RCC 7860 (cell line): ENCODE data around the gene CEACAM16.

Experiments used
- DNase-seq: peaks from one replicate; pipeline ENCODE4 v3.0.0-alpha.2; 2015; ENCODE audit warnings: low spot score
- FAIRE-seq: peaks from 2 replicates; lab custom pipeline; 2012; peaks lifted over from hg19 to GRCh38; lab: Jason Lieb, UNC

The CEACAM16 gene

DNA sequence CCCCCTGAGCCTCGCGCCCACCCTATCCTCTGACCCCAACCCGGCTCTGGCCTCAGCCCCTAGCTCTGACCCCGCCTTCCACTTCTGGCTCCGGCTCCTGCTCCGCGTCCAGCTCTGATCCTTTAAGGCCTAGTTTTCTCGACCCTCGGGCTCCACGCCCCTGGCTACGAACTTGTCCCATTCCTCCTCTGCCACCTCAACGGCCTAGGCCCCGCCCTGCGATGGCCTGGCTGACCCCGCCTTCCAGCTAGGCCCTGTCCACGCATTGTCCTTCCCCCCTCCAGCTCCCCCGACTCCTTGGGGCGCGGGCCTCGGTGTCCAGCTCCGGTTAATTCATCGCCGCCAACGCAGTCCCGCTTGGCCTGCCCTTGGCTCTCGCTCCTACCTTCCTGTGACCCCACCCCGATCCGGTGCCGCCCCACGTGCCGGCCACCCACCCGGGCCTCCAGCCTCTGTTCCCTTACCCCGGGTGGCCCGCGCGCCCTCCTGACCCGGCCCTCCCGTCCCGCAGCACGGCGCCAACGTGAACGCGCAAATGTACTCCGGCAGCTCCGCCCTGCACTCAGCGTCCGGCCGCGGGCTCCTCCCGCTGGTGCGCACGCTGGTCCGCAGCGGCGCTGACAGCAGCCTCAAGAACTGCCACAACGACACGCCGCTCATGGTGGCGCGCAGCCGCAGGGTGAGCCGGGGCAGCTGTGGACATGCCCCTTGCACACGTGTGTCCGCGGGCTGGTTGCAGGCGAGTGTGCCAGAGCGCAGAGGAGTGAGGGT is 59.0 kb downstream of the CEACAM16 start:
- no peak for DNase-seq

DNA sequence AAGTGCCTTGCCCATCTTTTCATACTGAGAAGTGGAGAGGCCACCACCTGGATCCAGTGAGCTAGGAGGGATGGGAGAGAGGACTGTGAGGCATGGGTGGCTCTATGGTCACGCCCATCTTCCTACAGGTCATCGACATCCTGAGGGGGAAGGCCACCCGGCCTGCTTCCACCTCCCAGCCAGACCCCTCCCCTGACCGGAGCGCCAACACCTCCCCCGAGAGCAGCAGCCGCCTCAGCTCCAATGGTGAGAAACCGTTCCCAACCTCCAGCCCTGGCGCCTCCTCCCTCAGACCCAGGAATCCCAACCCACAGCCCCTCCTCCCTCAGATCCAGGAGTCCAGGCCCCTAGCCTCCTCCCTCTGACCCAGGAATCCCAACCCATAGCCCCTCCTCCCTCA is 59.6 kb downstream of the CEACAM16 start:
- FAIRE-seq (no peak), DNase-seq (no peak)

More for the DNA sequence above, 59.0 kb downstream of the CEACAM16 start:
- no peak for FAIRE-seq

DNA sequence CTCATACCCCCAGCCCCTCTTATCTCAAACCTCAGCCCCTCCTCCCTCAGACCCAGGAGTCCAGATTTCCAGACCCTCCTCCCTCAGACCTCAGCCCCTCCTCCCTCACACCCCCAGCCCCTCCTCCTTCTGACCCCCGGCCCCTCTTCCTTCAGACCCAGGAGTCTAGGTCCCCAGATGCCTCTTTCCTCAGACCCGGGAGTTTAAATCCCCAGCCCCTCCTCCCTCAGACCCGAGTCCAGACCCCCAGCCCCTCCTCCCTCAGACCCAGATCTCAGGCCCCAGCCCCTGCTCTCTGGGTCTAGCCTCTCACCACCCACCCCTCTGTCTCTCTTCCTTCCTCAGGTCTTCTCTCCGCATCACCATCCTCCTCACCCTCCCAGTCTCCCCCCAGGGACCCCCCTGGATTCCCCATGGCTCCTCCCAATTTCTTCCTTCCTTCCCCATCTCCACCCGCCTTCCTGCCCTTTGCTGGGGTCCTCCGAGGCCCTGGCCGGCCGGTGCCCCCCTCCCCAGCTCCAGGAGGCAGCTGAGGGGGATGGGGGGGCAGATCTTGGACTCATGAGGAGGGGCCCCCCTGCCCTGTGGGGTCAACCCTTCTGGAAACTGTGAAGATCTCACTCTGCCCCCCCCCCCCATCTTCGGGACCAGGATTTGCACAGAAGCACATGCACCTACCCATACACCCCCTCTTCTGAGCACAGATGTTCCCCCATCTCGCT is 60.3 kb downstream of the CEACAM16 start:
- DNase-seq: no peak
- FAIRE-seq: no peak
